Measurements from ENCODE around the gene POLA1.

POLA1 gene

GRCh38 chrX:24876530-24877287 is 183.0 kb downstream of the POLA1 start:
- DNase-seq: no peak

- DNase-seq: no peak
Observed at GRCh38 chrX:24877288-24877664, 183.6 kb downstream of the POLA1 start.

- DNase-seq: no peak
Observed at GRCh38 chrX:24877854-24878650, 184.3 kb downstream of the POLA1 start.

GRCh38 chrX:24879679-24880078 is 186.0 kb downstream of the POLA1 start:
- no peak for DNase-seq

GRCh38 chrX:24886916-24887315 is 193.2 kb downstream of the POLA1 start:
- peak in 1 of 56 donors; percentile 0 for DNase-seq

GRCh38 chrX:24890677-24891076 is 197.0 kb downstream of the POLA1 start:
- no peak for DNase-seq

GRCh38 chrX:24899391-24899790 is 205.7 kb downstream of the POLA1 start:
- no peak for DNase-seq

- no peak for DNase-seq
Observed at GRCh38 chrX:24900234-24900633, 206.5 kb downstream of the POLA1 start.

- no peak for DNase-seq
Observed at GRCh38 chrX:24902806-24903205, 209.1 kb downstream of the POLA1 start.

- no peak for DNase-seq
Observed at GRCh38 chrX:24918715-24919114, 225.0 kb downstream of the POLA1 start.

- DNase-seq: no peak
Observed at GRCh38 chrX:24920769-24921168, 227.1 kb downstream of the POLA1 start.

GRCh38 chrX:24925430-24925829 is 231.7 kb downstream of the POLA1 start:
- no peak for DNase-seq

GRCh38 chrX:24927372-24927771 is 233.7 kb downstream of the POLA1 start:
- DNase-seq: no peak

GRCh38 chrX:24928114-24928513 is 234.4 kb downstream of the POLA1 start:
- DNase-seq: no peak

- no peak for DNase-seq
Observed at GRCh38 chrX:24934279-24934678, 240.6 kb downstream of the POLA1 start.

- no peak for DNase-seq
Observed at GRCh38 chrX:24945009-24945408, 251.3 kb downstream of the POLA1 start.

- no peak for DNase-seq
Observed at GRCh38 chrX:24946369-24946768, 252.7 kb downstream of the POLA1 start.

GRCh38 chrX:24954732-24955131 is 261.0 kb downstream of the POLA1 start:
- no peak for DNase-seq

- no peak for DNase-seq
Observed at GRCh38 chrX:24955372-24955930, 261.7 kb downstream of the POLA1 start.

GRCh38 chrX:24956828-24957227 is 263.1 kb downstream of the POLA1 start:
- DNase-seq: no peak

GRCh38 chrX:24961809-24962208 is 268.1 kb downstream of the POLA1 start:
- no peak for DNase-seq

GRCh38 chrX:24963823-24964222 is 270.1 kb downstream of the POLA1 start:
- DNase-seq: no peak

GRCh38 chrX:24965372-24965771 is 271.7 kb downstream of the POLA1 start:
- no peak for DNase-seq
